ENCODE measurements around the gene SMNDC1.

DNA sequence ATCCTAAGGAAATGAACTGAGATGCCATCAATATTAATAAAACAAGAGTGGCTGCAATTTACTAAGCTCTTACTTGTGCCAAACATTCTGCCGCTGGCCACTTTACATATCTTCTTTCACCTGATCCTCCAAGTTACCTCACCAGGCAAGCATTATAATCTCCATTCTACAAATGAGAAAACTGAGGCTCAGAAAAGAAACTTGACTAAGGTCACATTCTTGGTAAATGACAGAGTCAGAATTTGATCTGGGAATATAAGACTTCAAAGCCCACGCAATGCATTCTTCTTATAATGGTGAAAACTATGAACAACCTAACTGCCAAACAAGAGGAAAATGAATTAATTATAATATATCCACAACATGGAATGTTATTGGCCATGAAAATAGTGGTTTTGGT, 46.1 kb upstream of the SMNDC1 start:
- TF ChIP-seq, protein P1, sequence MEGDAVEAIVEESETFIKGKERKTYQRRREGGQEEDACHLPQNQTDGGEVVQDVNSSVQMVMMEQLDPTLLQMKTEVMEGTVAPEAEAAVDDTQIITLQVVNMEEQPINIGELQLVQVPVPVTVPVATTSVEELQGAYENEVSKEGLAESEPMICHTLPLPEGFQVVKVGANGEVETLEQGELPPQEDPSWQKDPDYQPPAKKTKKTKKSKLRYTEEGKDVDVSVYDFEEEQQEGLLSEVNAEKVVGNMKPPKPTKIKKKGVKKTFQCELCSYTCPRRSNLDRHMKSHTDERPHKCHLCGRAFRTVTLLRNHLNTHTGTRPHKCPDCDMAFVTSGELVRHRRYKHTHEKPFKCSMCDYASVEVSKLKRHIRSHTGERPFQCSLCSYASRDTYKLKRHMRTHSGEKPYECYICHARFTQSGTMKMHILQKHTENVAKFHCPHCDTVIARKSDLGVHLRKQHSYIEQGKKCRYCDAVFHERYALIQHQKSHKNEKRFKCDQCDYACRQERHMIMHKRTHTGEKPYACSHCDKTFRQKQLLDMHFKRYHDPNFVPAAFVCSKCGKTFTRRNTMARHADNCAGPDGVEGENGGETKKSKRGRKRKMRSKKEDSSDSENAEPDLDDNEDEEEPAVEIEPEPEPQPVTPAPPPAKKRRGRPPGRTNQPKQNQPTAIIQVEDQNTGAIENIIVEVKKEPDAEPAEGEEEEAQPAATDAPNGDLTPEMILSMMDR (IDR thresholded peaks at IDR 0.05): no peak
- TF ChIP-seq POLR2AphosphoS5 (IDR thresholded peaks at IDR 0.05) (no peak), POLR2A (IDR thresholded peaks at IDR 0.05) (no peak)
